Endodermal cell (in vitro differentiated cells): ENCODE results near the gene GP1BA. TPM values are rescaled to one million over a fixed set of nuclear protein-coding genes. Genes with fewer than 3 reads are reported as not detected.

Experiments
- DNase-seq: peaks from one replicate; pipeline ENCODE4 v3.0.0-alpha.2; 2017
- H3K27ac ChIP-seq: 2 replicates; pipeline ENCODE4 v1.5.1; 2013; ENCODE audit warnings: mild to moderate bottlenecking, low read depth, low read length, moderate library complexity
- H3K27me3 ChIP-seq: 2 replicates; pipeline ENCODE4 v1.6.1; 2013; ENCODE audit warnings: mild to moderate bottlenecking, low read length, moderate library complexity; ENCODE audit not compliant: insufficient read depth, control insufficient read depth, poor library complexity, severe bottlenecking
- H3K36me3 ChIP-seq: 2 replicates; pipeline ENCODE4 v1.7.0; 2013; ENCODE audit warnings: mild to moderate bottlenecking, low read length, moderate library complexity; ENCODE audit not compliant: control insufficient read depth, insufficient read depth
- H3K4me1 ChIP-seq: one replicate; pipeline ENCODE4 v1.7.0; 2013; ENCODE audit warnings: low read length; ENCODE audit not compliant: control insufficient read depth, insufficient read depth
- H3K4me3 ChIP-seq: 2 replicates; pipeline ENCODE4 v1.5.1; 2013; ENCODE audit warnings: mild to moderate bottlenecking, low read length, moderate library complexity
- H3K9ac ChIP-seq: 2 replicates; pipeline ENCODE4 v1.6.1; 2013; ENCODE audit warnings: mild to moderate bottlenecking, low read length, moderate library complexity; ENCODE audit not compliant: poor library complexity, severe bottlenecking; ENCODE audit errors: extremely low read depth
- H3K9me3 ChIP-seq: 2 replicates; pipeline ENCODE4 v1.6.1; 2013; ENCODE audit warnings: mild to moderate bottlenecking, low read length, moderate library complexity; ENCODE audit not compliant: control insufficient read depth
- H3K27ac Mint-ChIP-seq: 2 replicates; pipeline ENCODE4 v1.8.0; 2020; ENCODE audit warnings: mixed read lengths
- H3K27me3 Mint-ChIP-seq: 2 replicates; pipeline ENCODE4 v1.8.0; 2021; ENCODE audit warnings: mild to moderate bottlenecking, mixed read lengths; ENCODE audit not compliant: insufficient read depth
- H3K36me3 Mint-ChIP-seq: 2 replicates; pipeline ENCODE4 v1.8.0; 2020; ENCODE audit warnings: low read depth, mixed read lengths
- H3K4me1 Mint-ChIP-seq: 2 replicates; pipeline ENCODE4 v1.8.0; 2020; ENCODE audit warnings: mixed read lengths
- H3K4me3 Mint-ChIP-seq: 2 replicates; pipeline ENCODE4 v1.8.0; 2020; ENCODE audit warnings: mild to moderate bottlenecking, moderate library complexity, mixed read lengths
- H3K9me3 Mint-ChIP-seq: 2 replicates; pipeline ENCODE4 v1.8.0; 2020; ENCODE audit warnings: mild to moderate bottlenecking, mixed read lengths
- WGBS, 2 experiments: methylation state at CpG; one replicate each; pipeline versions ENCODE4 v1.1.5 to v1.1.7; 2013; ENCODE audit warnings: missing lambda C conversion rate in 2 of 2, mixed read lengths in 1 of 2; ENCODE audit not compliant: insufficient coverage in 1 of 2, insufficient read length in 1 of 2; 5-methylcytosine and 5-hydroxymethylcytosine counted together
- total RNA-seq, 2 donors: library from RNA; stranded (reverse); fragmentation: NEBNext Ultra II Directional in 1 of 2; extraction: Animal tissue kit (Norgen Biotek cat#: 25700) in 1 of 2; gene quantifications; 2 replicates in 1 of 2; 3 replicates in 1 of 2; pipeline ENCODE4 v1.2.1, GENCODE V29; 2021
- TF ChIP-seq, protein P1 (sequence below): fragments of 200-600 bp; sonication (generic); conservative IDR thresholded peaks from 2 replicates; pipeline ENCODE4 v1.5.0; 2021; ENCODE audit warnings: antibody characterized with exemption, mild to moderate bottlenecking

Gene GP1BA
- total RNA-seq, 2 donors from 2014 or later: not detected

DNA sequence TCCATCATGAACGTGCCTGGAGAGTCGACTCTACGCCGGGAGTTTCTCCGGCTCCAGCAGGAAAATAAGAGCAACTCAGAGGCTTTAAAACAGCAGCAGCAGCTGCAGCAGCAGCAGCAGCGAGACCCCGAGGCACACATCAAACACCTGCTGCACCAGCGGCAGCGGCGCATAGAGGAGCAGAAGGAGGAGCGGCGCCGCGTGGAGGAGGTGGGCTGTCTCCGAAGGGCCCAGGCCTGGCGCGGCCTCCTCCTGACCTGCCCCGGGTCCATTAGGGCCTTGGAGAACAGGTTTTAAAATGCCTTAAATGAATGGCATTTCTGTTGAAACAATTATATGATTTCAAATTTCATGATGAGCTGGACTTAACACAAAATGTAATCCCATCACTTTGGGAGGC lies 44.5 kb upstream of the GP1BA start:
- Mint-ChIP-seq H3K4me1 (no peaks in the 10 kb centered on the region), H3K4me3 (no peak overlapping the region), H3K9me3 (no peaks in the 10 kb centered on the region), H3K27me3 (no peaks in the 10 kb centered on the region), H3K27ac (no peak overlapping the region), H3K36me3 (peaks cover 49% of the 10 kb centered on the region)
- TF ChIP-seq, protein P1, sequence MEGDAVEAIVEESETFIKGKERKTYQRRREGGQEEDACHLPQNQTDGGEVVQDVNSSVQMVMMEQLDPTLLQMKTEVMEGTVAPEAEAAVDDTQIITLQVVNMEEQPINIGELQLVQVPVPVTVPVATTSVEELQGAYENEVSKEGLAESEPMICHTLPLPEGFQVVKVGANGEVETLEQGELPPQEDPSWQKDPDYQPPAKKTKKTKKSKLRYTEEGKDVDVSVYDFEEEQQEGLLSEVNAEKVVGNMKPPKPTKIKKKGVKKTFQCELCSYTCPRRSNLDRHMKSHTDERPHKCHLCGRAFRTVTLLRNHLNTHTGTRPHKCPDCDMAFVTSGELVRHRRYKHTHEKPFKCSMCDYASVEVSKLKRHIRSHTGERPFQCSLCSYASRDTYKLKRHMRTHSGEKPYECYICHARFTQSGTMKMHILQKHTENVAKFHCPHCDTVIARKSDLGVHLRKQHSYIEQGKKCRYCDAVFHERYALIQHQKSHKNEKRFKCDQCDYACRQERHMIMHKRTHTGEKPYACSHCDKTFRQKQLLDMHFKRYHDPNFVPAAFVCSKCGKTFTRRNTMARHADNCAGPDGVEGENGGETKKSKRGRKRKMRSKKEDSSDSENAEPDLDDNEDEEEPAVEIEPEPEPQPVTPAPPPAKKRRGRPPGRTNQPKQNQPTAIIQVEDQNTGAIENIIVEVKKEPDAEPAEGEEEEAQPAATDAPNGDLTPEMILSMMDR: no peak
- no peaks in the 10 kb centered on the region for H3K27me3 ChIP-seq
- H3K36me3 ChIP-seq: peaks cover 28% of the 10 kb centered on the region
- H3K9ac ChIP-seq: no peak overlapping the region
- no peak for DNase-seq
- WGBS, 2 experiments: 93 to 95% methylated on average over 15 to 18 of the region's 18 CpGs
- H3K4me3 ChIP-seq: no peak overlapping the region
- H3K27ac ChIP-seq: no peak overlapping the region
- no peaks in the 10 kb centered on the region for H3K9me3 ChIP-seq
- H3K4me1 ChIP-seq: no peaks in the 10 kb centered on the region

DNA sequence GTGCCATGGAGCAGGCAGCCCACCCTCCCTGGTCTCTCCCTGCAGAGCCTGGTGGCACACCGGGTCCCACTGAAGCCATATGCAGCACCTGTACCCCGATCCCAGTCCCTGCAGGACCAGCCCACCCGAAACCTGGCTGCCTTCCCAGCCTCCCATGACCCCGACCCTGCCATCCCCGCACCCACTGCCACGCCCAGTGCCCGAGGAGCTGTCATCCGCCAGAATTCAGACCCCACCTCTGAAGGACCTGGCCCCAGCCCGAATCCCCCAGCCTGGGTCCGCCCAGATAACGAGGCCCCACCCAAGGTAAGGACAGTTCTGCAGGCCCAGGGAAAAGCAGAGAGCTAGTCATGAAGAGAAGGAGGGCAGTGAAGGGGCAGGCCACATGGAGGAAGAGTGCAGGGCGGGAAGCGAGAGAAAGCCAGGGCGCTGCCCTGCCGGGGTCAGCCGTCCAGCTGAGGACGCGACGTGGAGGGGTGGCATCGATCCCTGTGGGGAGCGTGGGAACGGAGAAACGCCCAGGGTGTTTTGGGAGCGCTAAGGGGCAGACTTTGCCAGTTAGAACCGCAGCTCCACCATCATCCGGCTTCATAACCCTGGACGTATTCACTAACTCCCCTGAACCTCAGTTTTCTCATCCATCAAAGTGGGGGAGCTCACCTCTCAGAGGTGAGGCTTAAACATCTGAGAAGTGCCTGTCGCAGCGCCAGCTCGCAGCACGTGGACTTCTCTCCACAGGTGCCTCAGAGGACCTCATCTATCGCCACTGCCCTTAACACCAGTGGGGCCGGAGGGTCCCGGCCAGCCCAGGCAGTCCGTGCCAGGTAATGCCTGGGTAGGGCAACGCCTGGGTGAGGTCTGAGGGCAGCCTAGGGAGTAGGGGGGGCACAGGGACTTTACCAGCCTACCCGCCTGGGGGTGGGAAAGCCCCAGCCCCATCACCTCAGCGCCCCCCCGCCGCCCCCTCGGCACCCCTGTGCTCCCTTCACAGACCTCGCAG lies 40.4 kb upstream of the GP1BA start:
- WGBS, 2 experiments: 90 to 93% methylated on average over 29 to 42 of the region's 42 CpGs
- peaks cover 37% of the 10 kb centered on the region for H3K36me3 Mint-ChIP-seq

DNA sequence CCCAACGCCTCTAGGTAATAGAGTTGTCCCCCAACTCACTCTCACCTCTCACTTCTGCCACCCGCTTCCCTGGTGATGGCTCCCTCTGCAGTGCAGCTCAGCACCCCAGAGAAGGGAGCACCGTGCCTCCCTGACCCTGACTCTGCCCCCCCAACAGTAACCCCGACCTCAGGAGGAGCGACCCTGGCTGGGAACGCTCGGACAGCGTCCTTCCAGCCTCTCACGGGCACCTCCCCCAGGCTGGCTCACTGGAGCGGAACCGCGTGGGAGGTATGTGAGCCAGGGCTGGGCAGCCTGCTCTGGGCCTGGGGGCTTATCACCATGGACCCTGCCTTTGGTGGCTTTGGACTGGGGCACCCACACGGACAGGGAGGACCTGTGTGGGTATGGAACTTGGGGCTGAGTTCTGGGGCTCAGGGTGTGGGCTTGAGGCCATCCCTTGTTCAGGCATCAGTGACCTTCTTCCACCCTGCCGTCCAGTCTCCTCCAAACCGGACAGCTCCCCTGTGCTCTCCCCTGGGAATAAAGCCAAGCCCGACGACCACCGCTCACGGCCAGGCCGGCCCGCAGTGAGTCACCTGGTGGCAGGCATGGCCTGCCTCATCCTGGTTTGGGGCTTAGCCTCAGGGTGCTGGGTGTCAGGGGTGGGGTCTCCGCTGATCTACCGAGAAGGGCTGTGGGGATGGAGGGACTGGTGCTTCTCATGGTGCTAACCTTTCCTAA lies 39.4 kb upstream of the GP1BA start:
- 80 to 96% methylated on average over 9 to 23 of the region's 23 CpGs for WGBS, 2 experiments
- H3K4me3 ChIP-seq: no peak overlapping the region
- H3K36me3 Mint-ChIP-seq: peaks cover 34% of the 10 kb centered on the region
- H3K27ac Mint-ChIP-seq: no peak overlapping the region
- H3K27me3 ChIP-seq: no peaks in the 10 kb centered on the region
- H3K27ac ChIP-seq: no peak overlapping the region
- no peaks in the 10 kb centered on the region for H3K9me3 Mint-ChIP-seq
- no peaks in the 10 kb centered on the region for H3K4me1 Mint-ChIP-seq
- TF ChIP-seq, protein P1: no peak
- no peaks in the 10 kb centered on the region for H3K9me3 ChIP-seq
- no peaks in the 10 kb centered on the region for H3K27me3 Mint-ChIP-seq
- peak; percentile 41 for DNase-seq
- H3K9ac ChIP-seq: no peak overlapping the region
- H3K4me1 ChIP-seq: no peaks in the 10 kb centered on the region
- no peak overlapping the region for H3K4me3 Mint-ChIP-seq
- peaks cover 43% of the 10 kb centered on the region for H3K36me3 ChIP-seq

More for the DNA sequence above, 40.4 kb upstream of the GP1BA start:
- H3K27me3 ChIP-seq: no peaks in the 10 kb centered on the region
- DNase-seq: no peak
- H3K36me3 ChIP-seq: peaks cover 43% of the 10 kb centered on the region
- TF ChIP-seq, protein P1: no peak
- H3K9me3 ChIP-seq: no peaks in the 10 kb centered on the region
- H3K4me1 ChIP-seq: no peaks in the 10 kb centered on the region
- no peak overlapping the region for H3K4me3 Mint-ChIP-seq
- no peaks in the 10 kb centered on the region for H3K4me1 Mint-ChIP-seq
- no peak overlapping the region for H3K4me3 ChIP-seq
- no peak overlapping the region for H3K27ac Mint-ChIP-seq
- H3K9me3 Mint-ChIP-seq: no peaks in the 10 kb centered on the region
- no peaks in the 10 kb centered on the region for H3K27me3 Mint-ChIP-seq
- no peak overlapping the region for H3K9ac ChIP-seq
- no peak overlapping the region for H3K27ac ChIP-seq
